ENCODE data around the gene MMP23B.

- no peak for TF ChIP-seq EP300 (IDR thresholded peaks at IDR 0.05)
- no peak for TF ChIP-seq CTCF (IDR thresholded peaks at IDR 0.05)
Measured at GRCh38 chr1:1625404-1625775, 6.6 kb upstream of the MMP23B start.

Measured in stomach (tissue), 4 donors.